Hypothalamus (tissue), 51 donors: ENCODE measurements around the gene RHBG.
A peak's percentile ranks its signal among the peaks of the same experiment; 100 is the strongest.

Source experiments
- DNase-seq, 51 donors: peaks; one replicate each; lab custom pipeline; 2025; lab: John Stamatoyannopoulos, UW

RHBG gene

GRCh38 chr1:156421939-156422601 lies 53.1 kb downstream of the RHBG start:
- no peak for DNase-seq

- peak in 1 of 51 donors; percentile 30 for DNase-seq
Measured at GRCh38 chr1:156422602-156423091, 53.6 kb downstream of the RHBG start.

- DNase-seq: no peak
Measured at GRCh38 chr1:156423422-156424352, 54.7 kb downstream of the RHBG start.

GRCh38 chr1:156424806-156425432 lies 55.9 kb downstream of the RHBG start:
- no peak for DNase-seq

- DNase-seq: no peak
Measured at GRCh38 chr1:156425943-156426342, 56.9 kb downstream of the RHBG start.

GRCh38 chr1:156427957-156428356 lies 58.9 kb downstream of the RHBG start:
- DNase-seq: no peak

- DNase-seq: no peak
Measured at GRCh38 chr1:156428746-156429288, 59.8 kb downstream of the RHBG start.

- DNase-seq: peak in 23 of 51 donors; percentile 14 to 71 (median 49)
Measured at GRCh38 chr1:156429313-156430060, 60.5 kb downstream of the RHBG start.

- peak in 21 of 51 donors; percentile 32 to 84 (median 63) for DNase-seq
Measured at GRCh38 chr1:156430303-156430702, 61.3 kb downstream of the RHBG start.

GRCh38 chr1:156430866-156431265 lies 61.9 kb downstream of the RHBG start:
- DNase-seq: peak in 12 of 51 donors; percentile 32 to 76 (median 57)

GRCh38 chr1:156431366-156431765 lies 62.4 kb downstream of the RHBG start:
- no peak for DNase-seq

GRCh38 chr1:156431769-156432668 lies 63.0 kb downstream of the RHBG start:
- peak in 2 of 51 donors; percentile 30 to 37 for DNase-seq

GRCh38 chr1:156432669-156433018 lies 63.6 kb downstream of the RHBG start:
- no peak for DNase-seq

GRCh38 chr1:156433032-156433431 lies 64.0 kb downstream of the RHBG start:
- no peak for DNase-seq

GRCh38 chr1:156433602-156434001 lies 64.6 kb downstream of the RHBG start:
- no peak for DNase-seq
